H1 (cell line): Measurements from ENCODE around the gene FOXL2. TPM values are rescaled to one million over a fixed set of nuclear protein-coding genes. Genes with fewer than 3 reads are reported as not detected.
A peak's percentile ranks its signal among the peaks of the same experiment; 100 is the strongest.

Experiments
- CTCF ChIA-PET: fragments of 300-600 bp; sonication (Branson Sonifier 250); formaldehyde crosslinking; loops from one replicate; lab custom pipeline; 2021; ENCODE audit not compliant: partially characterized antibody; lab: Charles Lee
- POLR2A ChIA-PET: fragments of 300-600 bp; sonication (Branson Sonifier 250); formaldehyde crosslinking; loops from one replicate; lab custom pipeline; 2021; ENCODE audit warnings: inconsistent platforms; ENCODE audit not compliant: partially characterized antibody; lab: Charles Lee
- DNase-seq, 2 experiments: peaks; one replicate each; pipeline versions ENCODE4 v3.0.0 to v3.0.0-alpha.2; 2010 to 2022; ENCODE audit warnings: low spot score in 2 of 2, low read depth in 1 of 2, mixed read lengths in 1 of 2
- FAIRE-seq: peaks from 2 replicates; lab custom pipeline; 2011; peaks lifted over from hg19 to GRCh38; lab: Jason Lieb, UNC
- H2AFZ ChIP-seq: 2 replicates; pipeline ENCODE4 v1.8.1; 2012; ENCODE audit warnings: low read length, inconsistent platforms
- H2AK5ac ChIP-seq: 2 replicates; pipeline ENCODE4 v1.6.1; 2013; ENCODE audit warnings: low read depth, low read length
- H2BK120ac ChIP-seq: replicated peaks from 2 replicates; pipeline ENCODE3; 2013; ENCODE audit warnings: low read depth, low read length, inconsistent platforms
- H2BK12ac ChIP-seq: 2 replicates; pipeline ENCODE4 v1.6.1; 2013; ENCODE audit warnings: low read depth, low read length
- H2BK15ac ChIP-seq: 2 replicates; pipeline ENCODE4 v1.6.1; 2013; ENCODE audit warnings: low read length
- H2BK20ac ChIP-seq: 2 replicates; pipeline ENCODE4 v1.6.1; 2013; ENCODE audit warnings: low read length
- H2BK5ac ChIP-seq: 2 replicates; pipeline ENCODE4 v1.6.1; 2013; ENCODE audit warnings: low read depth, low read length
- H3K14ac ChIP-seq: 2 replicates; pipeline ENCODE4 v1.6.1; 2013; ENCODE audit warnings: inconsistent platforms; ENCODE audit not compliant: insufficient read length
- H3K18ac ChIP-seq: 2 replicates; pipeline ENCODE4 v1.6.1; 2013; ENCODE audit warnings: low read length; ENCODE audit errors: extremely low read depth
- H3K23ac ChIP-seq: 2 replicates; pipeline ENCODE4 v1.6.1; 2013; ENCODE audit warnings: inconsistent platforms; ENCODE audit not compliant: insufficient read length
- H3K23me2 ChIP-seq: 2 replicates; pipeline ENCODE4 v1.6.1; 2013; ENCODE audit warnings: low read depth, low read length
- H3K27ac ChIP-seq: 2 replicates; pipeline ENCODE4 v1.6.1; 2011; ENCODE audit warnings: low read depth, low read length, inconsistent platforms
- H3K27me3 ChIP-seq, 4 experiments: replicated peaks in 1 of 4; 1 replicate in 1 of 4; 2 replicates in 3 of 4; pipeline versions ENCODE4 v1.6.1 to v1.8.1; 2011 to 2013; ENCODE audit warnings: low read length in 3 of 4, mild to moderate bottlenecking in 3 of 4, inconsistent platforms in 2 of 4, mixed read lengths in 2 of 4, moderate library complexity in 1 of 4; ENCODE audit not compliant: control insufficient read depth in 3 of 4, insufficient read depth in 3 of 4; ENCODE audit errors: extremely low read depth in 1 of 4
- H3K36me3 ChIP-seq, 4 experiments: 2 replicates each; pipeline versions ENCODE4 v1.6.1 to v1.8.1; 2011 to 2013; ENCODE audit warnings: mild to moderate bottlenecking in 4 of 4, low read length in 3 of 4, moderate library complexity in 2 of 4, control low read depth in 1 of 4, inconsistent platforms in 1 of 4; ENCODE audit not compliant: insufficient read depth in 4 of 4, control insufficient read depth in 2 of 4
- H3K4ac ChIP-seq: replicated peaks from 2 replicates; pipeline ENCODE3; 2013; ENCODE audit warnings: low read length, low read depth, mixed read lengths, inconsistent platforms; ENCODE audit not compliant: insufficient read length
- H3K4me1 ChIP-seq, 4 experiments: replicated peaks in 1 of 4; 1 replicate in 1 of 4; 2 replicates in 3 of 4; pipeline versions ENCODE4 v1.6.1 to v1.8.1; 2011 to 2013; ENCODE audit warnings: low read length in 3 of 4, inconsistent platforms in 2 of 4, mixed read lengths in 1 of 4; ENCODE audit not compliant: insufficient read depth in 4 of 4, control insufficient read depth in 3 of 4
- H3K4me2 ChIP-seq, 2 experiments: 2 replicates each; pipeline versions ENCODE4 v1.6.1 to v1.8.1; 2011 to 2013; ENCODE audit warnings: low read depth in 2 of 2, low read length in 2 of 2, control low read depth in 1 of 2, inconsistent platforms in 1 of 2, mild to moderate bottlenecking in 1 of 2; ENCODE audit not compliant: insufficient read depth in 1 of 2
- H3K4me3 ChIP-seq, 4 experiments: fragments of 200-600, 300-600 bp in 1 of 4; sonication (generic), shearing (Covaris generic), sonication (Bioruptor Twin) in 1 of 4; 2 replicates each; pipeline versions ENCODE4 v1.5.1 to v1.8.1; 2011 to 2016; ENCODE audit warnings: low read length in 4 of 4, low read depth in 3 of 4, control low read depth in 2 of 4, inconsistent platforms in 2 of 4, mild to moderate bottlenecking in 2 of 4, mixed read lengths in 1 of 4, moderate library complexity in 1 of 4; ENCODE audit not compliant: insufficient read depth in 2 of 4; ENCODE audit errors: extremely low read depth in 1 of 4
- H3K56ac ChIP-seq: replicated peaks from 2 replicates; pipeline ENCODE3; 2013; ENCODE audit warnings: low read depth, mild to moderate bottlenecking, mixed read lengths, low read length, inconsistent platforms; ENCODE audit not compliant: insufficient read length
- H3K79me1 ChIP-seq: 2 replicates; pipeline ENCODE4 v1.6.1; 2013; ENCODE audit warnings: low read depth, low read length, control low read depth
- H3K79me2 ChIP-seq, 2 experiments: 2 replicates each; pipeline versions ENCODE4 v1.6.1 to v1.8.1; 2012 to 2013; ENCODE audit warnings: low read length in 2 of 2, mild to moderate bottlenecking in 2 of 2, inconsistent platforms in 1 of 2; ENCODE audit not compliant: insufficient read depth in 2 of 2, control insufficient read depth in 1 of 2
- H3K9ac ChIP-seq, 4 experiments: replicated peaks in 1 of 4; 1 replicate in 1 of 4; 2 replicates in 3 of 4; pipeline versions ENCODE4 v1.6.1 to v1.8.1; 2011 to 2013; ENCODE audit warnings: low read depth in 3 of 4, low read length in 3 of 4, control low read depth in 2 of 4, mild to moderate bottlenecking in 2 of 4, moderate library complexity in 2 of 4, inconsistent platforms in 1 of 4; ENCODE audit errors: extremely low read depth in 1 of 4
- H3K9me3 ChIP-seq, 2 experiments: 2 replicates each; pipeline versions ENCODE4 v1.6.1 to v1.8.1; 2012 to 2013; ENCODE audit warnings: mild to moderate bottlenecking in 2 of 2, moderate library complexity in 2 of 2, control low read depth in 1 of 2, inconsistent platforms in 1 of 2, low read depth in 1 of 2, low read length in 1 of 2, mixed read lengths in 1 of 2; ENCODE audit not compliant: insufficient read depth in 2 of 2
- H4K20me1 ChIP-seq, 2 experiments: replicated peaks in 1 of 2; 2 replicates each; pipeline versions ENCODE3 to v1.8.1; 2011 to 2013; ENCODE audit warnings: inconsistent platforms in 2 of 2, low read length in 2 of 2, mild to moderate bottlenecking in 1 of 2; ENCODE audit not compliant: insufficient read depth in 2 of 2, control insufficient read depth in 1 of 2
- H4K5ac ChIP-seq: 2 replicates; pipeline ENCODE4 v1.6.1; 2013; ENCODE audit warnings: low read length, low read depth, mixed read lengths, inconsistent platforms; ENCODE audit not compliant: insufficient read length
- H4K8ac ChIP-seq: 2 replicates; pipeline ENCODE4 v1.8.0; 2013; ENCODE audit warnings: mild to moderate bottlenecking, moderate library complexity, low read length, inconsistent platforms; ENCODE audit not compliant: insufficient read depth; ENCODE audit errors: extremely low read depth
- H4K91ac ChIP-seq: replicated peaks from 2 replicates; pipeline ENCODE3; 2013; ENCODE audit warnings: low read length, mixed read lengths, inconsistent platforms; ENCODE audit not compliant: insufficient read length
- ASH2L ChIP-seq: fragments of 200-600, 300-600 bp; sonication (generic); IDR thresholded peaks from one replicate; pipeline ENCODE4 v1.7.1; 2017; ENCODE audit warnings: low read length
- CBX8 ChIP-seq: fragments of 300-800, 300-1000 bp; sonication (generic); IDR thresholded peaks from 2 replicates; pipeline ENCODE4 v1.7.1; 2016; ENCODE audit warnings: low read depth, low read length, borderline replicate concordance
- CREB1 ChIP-seq: IDR thresholded peaks from 2 replicates; pipeline ENCODE4 v1.6.1; 2012; ENCODE audit warnings: inconsistent platforms
- EZH2 ChIP-seq: fragments of 200-600 bp; sonication (generic); IDR thresholded peaks from 2 replicates; pipeline ENCODE4 v1.7.1; 2012; ENCODE audit warnings: low read depth, mild to moderate bottlenecking, moderate library complexity, low read length, inconsistent platforms; ENCODE audit not compliant: severe bottlenecking
- HDAC6 ChIP-seq: IDR thresholded peaks from one replicate; pipeline ENCODE4 v1.7.1; 2012; ENCODE audit warnings: low read depth, mild to moderate bottlenecking, inconsistent platforms, low read length, moderate library complexity
- KDM4A ChIP-seq: IDR thresholded peaks from one replicate; pipeline ENCODE4 v1.7.1; 2012; ENCODE audit warnings: low read depth, mild to moderate bottlenecking, moderate library complexity, low read length, inconsistent platforms; ENCODE audit not compliant: severe bottlenecking
- PHF8 ChIP-seq: fragments of 200-600 bp; sonication (generic); conservative IDR thresholded peaks from 2 replicates; pipeline ENCODE4 v1.7.1; 2012; ENCODE audit warnings: low read depth, mild to moderate bottlenecking, inconsistent platforms, low read length, moderate library complexity
- POLR2A ChIP-seq, 2 experiments: IDR thresholded peaks; 1 replicate in 1 of 2; 2 replicates in 1 of 2; pipeline ENCODE4 v1.6.1; 2011; ENCODE audit warnings: low read depth in 2 of 2, low read length in 2 of 2, mild to moderate bottlenecking in 2 of 2; ENCODE audit errors: control extremely low read depth in 1 of 2
- RNF2 ChIP-seq: fragments of 200-900, 300-1000 bp; sonication (generic); IDR thresholded peaks from 2 replicates; pipeline ENCODE4 v1.7.1; 2016; ENCODE audit warnings: borderline replicate concordance, low read depth, mild to moderate bottlenecking, antibody characterized with exemption, low read length; ENCODE audit not compliant: poor library complexity, severe bottlenecking; ENCODE audit errors: missing control alignments
- TCF12 ChIP-seq: IDR thresholded peaks from 2 replicates; pipeline ENCODE4 v1.6.1; 2011; ENCODE audit warnings: low read depth, mild to moderate bottlenecking, low read length
- WGBS, 2 experiments: shearing (Covaris generic) in 1 of 2; methylation state at CpG; one replicate each; pipeline versions ENCODE4 v1.1.6 to v1.1.7; 2013 to 2015; ENCODE audit warnings: low lambda C conversion rate in 2 of 2, mixed read lengths in 2 of 2, inconsistent platforms in 1 of 2, low coverage in 1 of 2, missing lambda C conversion rate in 1 of 2; ENCODE audit not compliant: insufficient replicate concordance in 2 of 2, insufficient coverage in 1 of 2, insufficient read length in 1 of 2; ENCODE audit errors: extremely low coverage in 1 of 2, missing lambda C conversion rate in 1 of 2; 5-methylcytosine and 5-hydroxymethylcytosine counted together
- polyA plus RNA-seq, 7 experiments: library from polyadenylated mRNA; depleted of rRNA in 3 of 7; stranded (reverse) in 5 of 7; unstranded in 2 of 7; fragments of >200 nt in 5 of 7; fragments of 200-250 nt in 2 of 7; gene quantifications; 1 replicate in 5 of 7; 2 replicates in 1 of 7; 4 replicates in 1 of 7; pipeline versions ENCODE4 v1.2.1 to v1.2.3, GENCODE V29; 2011 to 2013; ENCODE audit warnings: missing spikeins in 2 of 7, mixed read lengths in 2 of 7
- total RNA-seq: library from RNA; stranded (reverse); fragmentation: NEBNext Ultra II Directional; extraction: Animal tissue kit (Norgen Biotek cat#: 25700); gene quantifications from 2 replicates; pipeline ENCODE4 v1.2.1, GENCODE V29; 2021

FOXL2 gene
- total and polyA plus RNA-seq, 2 of the 8 experiments (the other 6 are each of a cell fraction or from before 2014, with no cell fraction given), result 0.59 to 2.4 TPM

DNA sequence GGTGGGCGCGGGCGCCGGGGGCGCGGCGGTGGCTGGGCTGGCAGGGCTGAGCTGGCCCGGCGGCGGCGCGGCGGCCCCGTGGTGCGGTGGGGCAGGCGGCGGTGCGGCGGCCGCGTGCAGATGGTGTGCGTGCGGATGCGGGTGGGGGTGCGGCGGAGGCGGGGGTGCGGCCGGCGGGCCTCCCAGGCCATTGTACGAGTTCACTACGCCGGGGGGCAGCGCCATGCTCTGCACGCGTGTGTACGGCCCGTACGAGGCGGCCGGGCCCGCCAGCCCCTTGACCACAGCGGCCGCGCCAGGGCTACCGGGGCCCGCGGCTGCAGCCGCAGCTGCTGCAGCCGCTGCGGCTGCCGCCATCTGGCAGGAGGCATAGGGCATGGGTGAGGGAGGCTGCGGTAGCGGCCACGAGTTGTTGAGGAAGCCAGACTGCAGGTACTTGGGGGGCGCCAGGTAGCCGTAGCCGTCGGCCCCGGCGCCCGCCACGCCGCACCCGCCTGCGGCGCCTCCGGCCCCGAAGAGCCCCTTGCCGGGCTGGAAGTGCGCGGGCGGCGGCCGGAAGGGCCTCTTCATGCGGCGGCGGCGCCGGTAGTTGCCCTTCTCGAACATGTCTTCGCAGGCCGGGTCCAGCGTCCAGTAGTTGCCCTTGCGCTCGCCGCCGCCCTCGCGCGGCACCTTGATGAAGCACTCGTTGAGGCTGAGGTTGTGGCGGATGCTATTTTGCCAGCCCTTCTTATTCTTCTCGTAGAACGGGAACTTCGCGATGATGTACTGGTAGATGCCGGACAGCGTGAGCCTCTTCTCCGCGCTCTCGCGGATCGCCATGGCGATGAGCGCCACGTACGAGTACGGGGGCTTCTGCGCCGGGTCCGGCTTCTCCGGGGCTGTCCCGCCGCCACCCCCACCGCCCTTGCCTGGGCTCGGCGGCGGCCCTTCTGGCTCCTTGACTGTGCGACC, 951 bp downstream of the FOXL2 start:
- POLR2A ChIA-PET, result interaction anchor here (0.6 to 10.0 kb wide), 8 partner anchors 9 to 82 kb away, joined by 3 to 149 read pairs (median 4); no protein-coding TSS in a partner anchor
- no peak for FAIRE-seq
- no peak overlapping the region; the same call in 1 of the 2 replicates for H2BK15ac ChIP-seq
- TF ChIP-seq EZH2 (peak; percentile 20), CBX8 (no peak), CREB1 (peak; percentile 19; the same call in 1 of the 2 replicates), KDM4A (peak; percentile 61), TCF12 (no peak), ASH2L (peak; percentile 17), PHF8 (peak; percentile 36; the same call in 1 of the 2 replicates), POLR2A (IDR thresholded peaks at IDR 0.05; ENCODE audit: control extremely low read depth in 1 of 2, low read depth in 2 of 2, low read length in 2 of 2) (peak in 1 of 2 experiments; percentile 14; a peak in 1 of 3 replicates), HDAC6 (no peak), RNF2 (no peak)

More for the DNA sequence above, 951 bp downstream of the FOXL2 start:
- Histone ChIP-seq H3K4me1 (peaks cover 7 to 50% (median 21%) of the 10 kb centered on the region in 4 experiments), H2AK5ac (no peak overlapping the region), H3K14ac (no peak overlapping the region), H4K5ac (no peak overlapping the region), H2AFZ (no peak overlapping the region; the same call in 1 of the 2 replicates), H3K4me2 (peak overlapping the region; percentile 80 to 84), H3K79me2 (no peaks in the 10 kb centered on the region), H2BK5ac (0 out of 2 replicates have a peak overlapping the region, but pooled peaks have one; percentile 77), H3K9me3 (no peaks in the 10 kb centered on the region; a peak in 1 of 4 replicates), H2BK12ac (peak overlapping the region; percentile 68; the same call in 1 of the 2 replicates), H3K79me1 (no peaks in the 10 kb centered on the region), H3K9ac (no peak overlapping the region), H4K20me1 (peaks cover 5 to 25% of the 10 kb centered on the region in 2 experiments), H3K36me3 (peaks cover 0 to 4% (median 0%) of the 10 kb centered on the region in 4 experiments; a peak in 1 of 8 replicates), H3K4ac (no peak overlapping the region), H3K18ac (peak overlapping the region; percentile 93), H3K23ac (no peak overlapping the region), H3K23me2 (peaks cover 28% of the 10 kb centered on the region), H4K91ac (peak overlapping the region; percentile 26), H3K4me3 (peak overlapping the region; percentile 37 to 67 (median 46)), H3K27ac (no peak overlapping the region), H2BK20ac (no peak overlapping the region), H2BK120ac (no peak overlapping the region), H3K56ac (no peak overlapping the region), H4K8ac (peak overlapping the region; percentile 87; the same call in 1 of the 2 replicates), H3K27me3 (peaks cover 82 to 100% (median 95%) of the 10 kb centered on the region in 4 experiments)
- DNase-seq, result peak in 1 of 2 experiments; percentile 75
- CTCF ChIA-PET, result interaction anchor here (1.0 to 8.8 kb wide), 11 partner anchors 10 to 373 kb away, joined by 3 to 65 read pairs (median 4); partner anchors contain the start of gene CEP70
- WGBS, 2 experiments, result 1% methylated on average over 82 of the region's 120 CpGs; no CpG with 5 or more reads in 1 of the 2 experiments
